ENCODE results near the gene TNFRSF8.

The TNFRSF8 gene

DNA sequence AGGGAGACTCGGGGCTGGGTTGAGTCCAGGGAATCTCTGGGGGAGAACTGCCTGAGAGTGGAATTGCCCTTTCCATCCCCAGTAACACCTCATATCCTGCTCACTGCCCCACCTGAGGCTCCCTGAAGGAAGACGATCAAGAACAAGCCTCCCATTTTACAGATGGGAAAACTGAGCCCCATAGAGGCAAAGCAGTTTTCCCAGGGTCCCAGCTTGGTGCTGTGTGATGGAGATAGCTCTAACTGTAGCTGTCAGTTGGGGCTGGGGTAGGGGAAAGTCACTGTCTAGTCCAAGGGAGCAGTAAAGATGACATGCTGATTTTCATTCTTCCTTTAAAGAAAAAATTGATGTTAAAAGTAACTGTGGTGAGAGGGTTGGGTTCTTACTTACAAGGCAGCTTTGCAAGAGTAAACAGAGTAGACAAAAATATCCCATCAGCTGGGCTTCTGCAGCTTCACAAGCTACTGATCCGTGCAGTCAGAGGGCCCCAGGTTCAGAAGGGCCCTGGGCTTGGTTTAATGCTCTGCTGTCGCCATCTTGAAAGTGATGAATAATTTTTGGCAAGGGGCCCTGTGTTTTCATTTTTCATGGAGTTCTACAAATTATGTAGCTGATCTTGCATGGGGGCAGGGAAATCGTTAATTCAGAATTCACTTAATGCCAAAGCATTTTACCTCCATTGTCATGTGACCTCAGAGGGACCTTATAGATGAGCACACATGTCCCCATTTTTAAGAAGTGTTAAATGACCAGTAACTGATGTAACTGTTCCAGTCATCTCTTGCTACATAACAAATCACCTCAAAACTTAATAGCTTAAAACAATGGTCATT lies 86.1 kb downstream of the TNFRSF8 start:
- no peak for DNase-seq (ENCODE audit: low read depth)
- TF ChIP-seq, protein P1, sequence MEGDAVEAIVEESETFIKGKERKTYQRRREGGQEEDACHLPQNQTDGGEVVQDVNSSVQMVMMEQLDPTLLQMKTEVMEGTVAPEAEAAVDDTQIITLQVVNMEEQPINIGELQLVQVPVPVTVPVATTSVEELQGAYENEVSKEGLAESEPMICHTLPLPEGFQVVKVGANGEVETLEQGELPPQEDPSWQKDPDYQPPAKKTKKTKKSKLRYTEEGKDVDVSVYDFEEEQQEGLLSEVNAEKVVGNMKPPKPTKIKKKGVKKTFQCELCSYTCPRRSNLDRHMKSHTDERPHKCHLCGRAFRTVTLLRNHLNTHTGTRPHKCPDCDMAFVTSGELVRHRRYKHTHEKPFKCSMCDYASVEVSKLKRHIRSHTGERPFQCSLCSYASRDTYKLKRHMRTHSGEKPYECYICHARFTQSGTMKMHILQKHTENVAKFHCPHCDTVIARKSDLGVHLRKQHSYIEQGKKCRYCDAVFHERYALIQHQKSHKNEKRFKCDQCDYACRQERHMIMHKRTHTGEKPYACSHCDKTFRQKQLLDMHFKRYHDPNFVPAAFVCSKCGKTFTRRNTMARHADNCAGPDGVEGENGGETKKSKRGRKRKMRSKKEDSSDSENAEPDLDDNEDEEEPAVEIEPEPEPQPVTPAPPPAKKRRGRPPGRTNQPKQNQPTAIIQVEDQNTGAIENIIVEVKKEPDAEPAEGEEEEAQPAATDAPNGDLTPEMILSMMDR (IDR thresholded peaks at IDR 0.05; ENCODE audit: control insufficient read depth, insufficient read depth, low read depth, low read length, missing control alignments): no peak
- no peak overlapping the region for H3K4me3 ChIP-seq (ENCODE audit: control insufficient read depth, low read depth, low read length)

DNA sequence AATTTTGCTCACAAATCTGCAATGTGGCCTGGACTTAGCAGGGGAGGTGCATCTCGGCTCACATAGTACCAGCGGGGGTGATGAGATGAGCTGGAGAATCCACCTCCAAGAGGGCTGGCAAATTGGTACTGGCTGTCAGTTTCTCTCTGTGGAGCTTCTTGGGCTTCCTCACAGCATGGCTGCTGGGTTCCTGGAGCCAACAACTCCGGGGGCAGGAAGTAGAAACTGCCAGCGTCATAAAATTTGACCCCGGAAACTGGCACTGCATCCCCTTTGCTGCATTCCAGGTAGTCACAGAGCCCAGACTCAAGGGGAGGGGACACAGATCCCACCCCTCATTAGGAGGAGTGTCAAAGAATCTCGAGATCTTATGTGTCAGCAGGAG lies 86.7 kb downstream of the TNFRSF8 start:
- H3K4me3 ChIP-seq (ENCODE audit: control insufficient read depth, low read depth, low read length): no peak overlapping the region
- TF ChIP-seq, protein P1 (IDR thresholded peaks at IDR 0.05; ENCODE audit: control insufficient read depth, insufficient read depth, low read depth, low read length, missing control alignments): no peak
- no peak for DNase-seq (ENCODE audit: low read depth)

DNA sequence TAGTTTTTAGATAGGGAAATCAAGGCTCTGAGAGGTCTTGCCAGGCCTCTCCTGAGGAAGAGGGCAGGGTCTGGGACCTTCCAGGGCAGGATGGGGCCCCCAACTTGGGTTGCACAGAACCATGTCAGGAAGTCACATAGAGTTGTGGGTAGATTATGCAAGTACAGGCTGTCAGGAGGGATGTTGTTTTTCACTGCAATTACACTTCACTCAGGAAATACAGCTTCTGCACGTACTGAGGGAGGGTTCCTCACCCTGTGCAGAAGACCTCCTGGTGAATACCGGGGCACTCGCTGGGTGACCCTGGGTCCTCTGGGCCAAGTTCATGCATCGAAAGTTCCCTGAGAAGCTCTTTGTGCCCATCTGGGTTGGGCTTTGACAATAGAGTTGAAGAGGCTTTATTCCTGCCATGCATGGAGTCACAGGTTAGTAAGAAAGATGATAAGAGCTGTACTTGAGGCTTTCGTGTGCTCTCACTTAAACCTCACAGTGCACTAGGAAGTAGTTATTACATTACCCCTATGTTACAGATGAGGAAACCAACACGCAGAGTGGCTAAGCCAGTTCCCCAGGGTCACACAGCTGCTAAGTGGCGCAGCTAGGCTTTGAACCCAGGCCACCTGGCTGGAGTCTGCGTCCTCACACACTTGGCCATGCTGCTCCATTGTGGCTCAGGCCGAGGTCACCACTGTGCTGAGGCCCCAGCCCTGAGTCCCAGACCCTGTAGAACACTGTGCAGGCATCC lies 87.5 kb downstream of the TNFRSF8 start:
- no peak overlapping the region for H3K4me3 ChIP-seq (ENCODE audit: control insufficient read depth, low read depth, low read length)
- TF ChIP-seq, protein P1 (IDR thresholded peaks at IDR 0.05; ENCODE audit: control insufficient read depth, insufficient read depth, low read depth, low read length, missing control alignments): no peak
- no peak for DNase-seq (ENCODE audit: low read depth)

DNA sequence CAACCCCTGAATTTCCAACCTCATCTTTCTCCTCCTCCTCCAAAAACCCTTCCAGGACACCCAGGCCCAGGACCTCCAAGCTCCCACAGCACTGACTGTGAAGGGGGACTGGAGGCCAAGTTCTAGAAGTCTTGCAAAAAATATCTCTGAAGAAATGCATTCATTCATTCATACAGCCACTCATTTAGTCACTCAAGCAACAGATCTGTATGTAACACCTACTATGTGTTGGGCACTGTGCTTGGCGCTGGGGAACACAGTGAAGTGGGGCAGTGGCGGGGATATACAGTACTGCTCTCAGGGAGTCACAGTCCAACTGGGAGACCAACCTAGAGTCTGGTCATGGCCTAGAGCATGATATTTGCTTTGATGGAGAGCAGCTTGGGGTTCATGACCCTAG lies 88.4 kb downstream of the TNFRSF8 start:
- DNase-seq (ENCODE audit: low read depth): no peak
- TF ChIP-seq, protein P1 (IDR thresholded peaks at IDR 0.05; ENCODE audit: control insufficient read depth, insufficient read depth, low read depth, low read length, missing control alignments): no peak
- no peak overlapping the region for H3K4me3 ChIP-seq (ENCODE audit: control insufficient read depth, low read depth, low read length)

DNA sequence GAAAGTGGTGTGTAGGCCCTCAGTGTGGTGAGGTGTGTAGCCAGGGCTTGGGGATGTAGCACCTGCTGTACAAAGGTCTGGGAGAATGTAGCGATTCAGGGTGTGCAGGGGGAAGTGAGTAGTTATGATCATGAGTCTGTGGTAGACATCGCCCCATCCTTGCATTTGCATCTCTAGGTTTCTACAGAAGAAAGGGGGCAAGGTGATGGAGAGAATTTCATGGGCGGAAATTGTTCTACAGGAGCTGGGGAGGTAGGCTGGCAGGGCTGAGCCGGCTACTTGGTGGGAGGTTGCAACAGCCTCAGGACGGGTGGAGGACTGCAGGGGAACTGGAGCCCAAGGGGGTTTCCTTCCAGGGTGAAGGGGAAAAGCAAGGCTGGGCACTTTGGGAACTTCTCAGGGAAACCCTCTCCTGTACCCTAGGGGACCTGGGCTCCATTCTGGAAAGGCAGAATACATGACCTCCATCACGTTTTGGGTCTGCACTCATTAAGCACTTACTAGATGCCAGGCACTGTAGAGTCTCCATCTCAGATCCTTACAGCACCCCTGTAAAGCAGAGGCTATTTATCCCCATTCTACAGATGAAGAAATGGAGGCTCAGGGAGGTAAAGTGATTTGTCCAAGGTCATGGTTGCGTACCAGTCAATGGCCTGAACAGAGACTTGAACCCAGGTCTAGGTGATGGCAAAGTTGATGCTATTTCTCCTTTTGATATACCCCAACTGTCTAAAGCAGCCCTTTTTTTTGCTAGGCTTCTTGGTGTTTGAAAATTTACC lies 89.2 kb downstream of the TNFRSF8 start:
- no peak overlapping the region for H3K4me3 ChIP-seq (ENCODE audit: control insufficient read depth, low read depth, low read length)
- DNase-seq (ENCODE audit: low read depth): no peak
- TF ChIP-seq, protein P1 (IDR thresholded peaks at IDR 0.05; ENCODE audit: control insufficient read depth, insufficient read depth, low read depth, low read length, missing control alignments): no peak

DNA sequence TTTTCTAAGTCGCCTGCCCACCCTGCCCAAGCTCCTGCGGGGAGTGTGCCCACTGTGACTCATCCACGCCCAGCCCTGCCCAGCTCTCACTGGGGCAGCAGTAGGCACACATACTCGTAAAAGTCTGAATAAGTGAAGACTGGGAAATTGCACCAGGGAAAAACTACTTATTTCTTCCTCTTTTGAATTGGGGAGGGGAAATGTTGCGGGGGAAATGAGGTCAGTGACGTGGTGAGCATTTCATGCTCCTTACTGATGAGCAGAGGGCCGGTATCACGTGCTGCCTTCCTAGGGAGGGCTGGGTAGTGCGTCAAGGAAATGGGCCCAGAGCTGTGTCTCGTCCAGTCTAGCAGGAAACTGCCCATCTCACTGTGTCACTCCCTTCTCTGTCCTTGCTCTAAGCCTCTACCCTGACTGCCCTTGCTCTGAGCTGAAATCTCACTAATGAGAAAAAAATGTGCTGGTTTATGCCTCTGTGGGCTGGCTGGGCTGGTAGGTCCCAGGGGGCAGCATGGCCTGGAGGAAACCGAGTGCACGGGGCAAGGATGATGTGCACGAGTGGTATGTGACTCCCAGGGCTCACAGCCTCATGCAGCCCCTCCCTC lies 90.2 kb downstream of the TNFRSF8 start:
- H3K4me3 ChIP-seq (ENCODE audit: control insufficient read depth, low read depth, low read length): no peak overlapping the region
- peak; percentile 64 for DNase-seq (ENCODE audit: low read depth)
- TF ChIP-seq, protein P1 (IDR thresholded peaks at IDR 0.05; ENCODE audit: control insufficient read depth, insufficient read depth, low read depth, low read length, missing control alignments): no peak

Measured in AG09309 (cell line).